ENCODE results near the gene VAT1L.
A peak's percentile ranks its signal among the peaks of the same experiment; 100 is the strongest.

VAT1L gene

GRCh38 chr16:77784441-77785372, 3.7 kb upstream of the VAT1L start:
- DNase-seq: no peak

GRCh38 chr16:77785373-77785764, 3.0 kb upstream of the VAT1L start:
- no peak for DNase-seq

GRCh38 chr16:77786186-77786847, 2.0 kb upstream of the VAT1L start:
- no peak for DNase-seq

GRCh38 chr16:77787452-77787851, 912 bp upstream of the VAT1L start:
- DNase-seq: no peak

GRCh38 chr16:77789085-77790008, 983 bp downstream of the VAT1L start:
- DNase-seq: peak; percentile 13

- DNase-seq: no peak
Observed at GRCh38 chr16:77790009-77790372, 1.6 kb downstream of the VAT1L start.

GRCh38 chr16:77790912-77791311, 2.5 kb downstream of the VAT1L start:
- no peak for DNase-seq

GRCh38 chr16:77793417-77793816, 5.1 kb downstream of the VAT1L start:
- no peak for DNase-seq

- no peak for DNase-seq
Observed at GRCh38 chr16:77794586-77794985, 6.2 kb downstream of the VAT1L start.

- no peak for DNase-seq
Observed at GRCh38 chr16:77801817-77802216, 13.5 kb downstream of the VAT1L start.

GRCh38 chr16:77805398-77805797, 17.0 kb downstream of the VAT1L start:
- no peak for DNase-seq

GRCh38 chr16:77807021-77807420, 18.7 kb downstream of the VAT1L start:
- no peak for DNase-seq

GRCh38 chr16:77812856-77813500, 24.6 kb downstream of the VAT1L start:
- no peak for DNase-seq

- no peak for DNase-seq
Observed at GRCh38 chr16:77816293-77816692, 27.9 kb downstream of the VAT1L start.

- DNase-seq: no peak
Observed at GRCh38 chr16:77820340-77820739, 32.0 kb downstream of the VAT1L start.

- DNase-seq: no peak
Observed at GRCh38 chr16:77822661-77823060, 34.3 kb downstream of the VAT1L start.

- DNase-seq: no peak
Observed at GRCh38 chr16:77823067-77823466, 34.7 kb downstream of the VAT1L start.

GRCh38 chr16:77825196-77825595, 36.8 kb downstream of the VAT1L start:
- DNase-seq: no peak

- no peak for DNase-seq
Observed at GRCh38 chr16:77827032-77827431, 38.7 kb downstream of the VAT1L start.

- no peak for DNase-seq
Observed at GRCh38 chr16:77833921-77834634, 45.7 kb downstream of the VAT1L start.

GRCh38 chr16:77834635-77835540, 46.5 kb downstream of the VAT1L start:
- no peak for DNase-seq

All from activated CD4-positive, alpha-beta T cell treated with anti-CD3 and anti-CD28 coated beads for 48 hours (primary cell).